K562 (cell line): Measurements from ENCODE around the gene AMZ2. TPM values are rescaled to one million over a fixed set of nuclear protein-coding genes. Genes with fewer than 3 reads are reported as not detected.
A peak's percentile ranks its signal among the peaks of the same experiment; 100 is the strongest.

Source experiments
- CBFA2T3 ChIP-seq: fragments of 450-650 bp; IDR thresholded peaks from 2 replicates; pipeline ENCODE4 v1.6.1; 2017
- ELK3 ChIP-seq: fragments of 450-650 bp; formaldehyde crosslinking; IDR thresholded peaks from 2 replicates; pipeline ENCODE4 v1.4.0; 2020; ENCODE audit warnings: mild to moderate bottlenecking
- ESRRA ChIP-seq: fragments of 450-650 bp; IDR thresholded peaks from 2 replicates; pipeline ENCODE4 v1.6.1; 2014; ENCODE audit warnings: low read depth, mild to moderate bottlenecking, moderate library complexity, borderline replicate concordance
- ETS1 ChIP-seq: conservative IDR thresholded peaks from 2 replicates; pipeline ENCODE4 v1.6.1; 2011; ENCODE audit warnings: low read depth, mild to moderate bottlenecking, low read length; ENCODE audit not compliant: control insufficient read depth
- PREB ChIP-seq: sonication (generic); formaldehyde crosslinking; IDR thresholded peaks from 2 replicates; pipeline ENCODE4 v1.8.1; 2023; ENCODE audit warnings: mild to moderate bottlenecking, missing genetic modification reagents
- RNF2 ChIP-seq: sonication (generic); IDR thresholded peaks from 2 replicates; pipeline ENCODE4 v1.6.1; 2016
- SRSF3 ChIP-seq: fragments of 200-400 bp; formaldehyde crosslinking; IDR thresholded peaks from 2 replicates; pipeline ENCODE4 v1.6.1; 2016; ENCODE audit warnings: mild to moderate bottlenecking, low read length, moderate library complexity; ENCODE audit not compliant: insufficient read depth
- SRSF9 ChIP-seq: fragments of 200-400 bp; formaldehyde crosslinking; IDR thresholded peaks from 2 replicates; pipeline ENCODE4 v1.6.1; 2017; ENCODE audit warnings: low read depth, low read length, borderline replicate concordance
- TCF3 ChIP-seq: sonication (generic); formaldehyde crosslinking; IDR thresholded peaks from 2 replicates; pipeline ENCODE4 v1.4.0; 2020; ENCODE audit warnings: mild to moderate bottlenecking, missing genetic modification reagents
- YY1 ChIP-seq, 3 experiments: IDR thresholded peaks; 2 replicates each; pipeline ENCODE4 v1.6.1; 2011; ENCODE audit warnings: low read length in 2 of 3, mild to moderate bottlenecking in 2 of 3, moderate library complexity in 2 of 3, borderline replicate concordance in 1 of 3, control low read depth in 1 of 3, low read depth in 1 of 3; ENCODE audit not compliant: insufficient read depth in 3 of 3, insufficient replicate concordance in 2 of 3, control insufficient read depth in 1 of 3, insufficient read length in 1 of 3; ENCODE audit errors: extremely low read depth in 1 of 3
- ZBTB33 ChIP-seq: sonication (generic); formaldehyde crosslinking; IDR thresholded peaks from 2 replicates; pipeline ENCODE4 v1.8.1; 2023; ENCODE audit warnings: mild to moderate bottlenecking, missing genetic modification reagents
- ZC3H4 ChIP-seq: sonication (generic); formaldehyde crosslinking; IDR thresholded peaks from 2 replicates; pipeline ENCODE4 v1.9.0; 2021; ENCODE audit warnings: missing genetic modification reagents, borderline replicate concordance
- ZFP30 ChIP-seq: fragments of 250-450 bp; sonication (Bioruptor Pico); IDR thresholded peaks from 2 replicates; pipeline ENCODE4 v1.8.0; 2022; ENCODE audit warnings: moderate library complexity, mild to moderate bottlenecking, inconsistent platforms, borderline replicate concordance
- ZNF174 ChIP-seq: fragments of 250-450 bp; sonication (Bioruptor Pico); IDR thresholded peaks from 2 replicates; pipeline ENCODE4 v1.4.0; 2020; ENCODE audit warnings: mild to moderate bottlenecking
- ZNF655 ChIP-seq: fragments of 250-450 bp; sonication (Bioruptor Pico); IDR thresholded peaks from 2 replicates; pipeline ENCODE4 v1.5.0; 2021
- ZNF740 ChIP-seq, 3 experiments: fragments of 200-800 bp in 1 of 3; sonication (Bioruptor generic) in 1 of 3; sonication (generic) in 1 of 3; formaldehyde crosslinking in 1 of 3; IDR thresholded peaks; 2 replicates each; pipeline versions ENCODE4 v1.6.1 to v1.8.0; 2016 to 2022; ENCODE audit warnings: mild to moderate bottlenecking in 2 of 3, missing compliant biosample characterization in 2 of 3, missing genetic modification characterization in 2 of 3, missing genetic modification reagents in 1 of 3
- ZNF785 ChIP-seq: fragments of 250-450 bp; sonication (Bioruptor Pico); IDR thresholded peaks from 2 replicates; pipeline ENCODE4 v1.4.0; 2020; ENCODE audit warnings: mild to moderate bottlenecking
- ZZZ3 ChIP-seq: fragments of 450-650 bp; IDR thresholded peaks from 2 replicates; pipeline ENCODE4 v1.6.1; 2016; ENCODE audit warnings: antibody characterized with exemption, mild to moderate bottlenecking, moderate library complexity
- polyA plus RNA-seq, 8 experiments: library from polyadenylated mRNA; depleted of rRNA in 4 of 8; stranded (reverse) in 5 of 8; unstranded in 3 of 8; fragments of >200 nt; fragmentation: Nextera tagmentation in 2 of 8; fragmentation: Illumina TruSeq in 1 of 8; extraction: Ambion mirVana in 2 of 8; extraction: Trizol in 1 of 8; gene quantifications; 2 replicates each; pipeline versions ENCODE4 v1.2.1 to v1.2.3, GENCODE V29; 2011 to 2014; ENCODE audit warnings: inconsistent platforms in 1 of 8, missing spikeins in 1 of 8
- total RNA-seq, 7 experiments: library from RNA; depleted of rRNA in 6 of 7; stranded (reverse); fragments of >200 nt in 6 of 7; fragmentation: Illumina TruSeq in 2 of 7; extraction: Trizol in 2 of 7; gene quantifications; 2 replicates each; pipeline versions ENCODE4 v1.2.1 to v1.2.3, GENCODE V29; 2011 to 2021; ENCODE audit warnings: low replicate concordance in 1 of 7

Gene AMZ2
- total and polyA plus RNA-seq, 9 of the 15 experiments (the other 6 are each of a cell fraction or from before 2014, with no cell fraction given), result 22.6 to 92.2 (median 52.6) TPM

- TF ChIP-seq PREB (CRISPR knock-in tag), result no peak
- TF ChIP-seq SRSF9, result no peak
- no peak for TF ChIP-seq ZC3H4 (CRISPR knock-in tag)
- no peak for TF ChIP-seq ZZZ3
- TF ChIP-seq ZNF740 (CRISPR knock-in tag; IDR thresholded peaks at IDR 0.05), result no peak
- no peak for TF ChIP-seq ZNF740 (tag; IDR thresholded peaks at IDR 0.05)
- no peak for TF ChIP-seq ETS1
- no peak for TF ChIP-seq ZNF174
- TF ChIP-seq ZBTB33 (CRISPR knock-in tag), result no peak
- TF ChIP-seq ZNF785, result no peak
- no peak for TF ChIP-seq ELK3 (CRISPR knock-in tag)
- TF ChIP-seq SRSF3, result no peak
- peak; percentile 65; the same call in 1 of the 2 replicates for TF ChIP-seq RNF2
- no peak for TF ChIP-seq ZFP30 (CRISPR knock-in tag)
- TF ChIP-seq ZNF655 (CRISPR knock-in tag), result no peak
- TF ChIP-seq ESRRA, result peak; percentile 31; the same call in 1 of the 2 replicates
- TF ChIP-seq YY1 (IDR thresholded peaks at IDR 0.05; ENCODE audit: borderline replicate concordance in 1 of 3, control insufficient read depth in 1 of 3, extremely low read depth in 1 of 3, insufficient read depth in 3 of 3, insufficient read length in 1 of 3, insufficient replicate concordance in 2 of 3, low read depth in 1 of 3, low read length in 2 of 3), result no peak
- peak; percentile 73 for TF ChIP-seq CBFA2T3
- TF ChIP-seq TCF3 (CRISPR knock-in tag), result peak; percentile 79
These were observed 8.1 kb downstream of the AMZ2 start (continued) for GRCh38 chr17:68255731-68256538.
